ENCODE data around the gene RANBP3. TPM values are rescaled to one million over a fixed set of nuclear protein-coding genes. Genes with fewer than 3 reads are reported as not detected.
"Not testable (repeated sequence)": the region's sequence is repeated elsewhere in the genome, so short reads cannot be mapped to it uniquely, and the experiment has no call there.

The RANBP3 gene, protein sequence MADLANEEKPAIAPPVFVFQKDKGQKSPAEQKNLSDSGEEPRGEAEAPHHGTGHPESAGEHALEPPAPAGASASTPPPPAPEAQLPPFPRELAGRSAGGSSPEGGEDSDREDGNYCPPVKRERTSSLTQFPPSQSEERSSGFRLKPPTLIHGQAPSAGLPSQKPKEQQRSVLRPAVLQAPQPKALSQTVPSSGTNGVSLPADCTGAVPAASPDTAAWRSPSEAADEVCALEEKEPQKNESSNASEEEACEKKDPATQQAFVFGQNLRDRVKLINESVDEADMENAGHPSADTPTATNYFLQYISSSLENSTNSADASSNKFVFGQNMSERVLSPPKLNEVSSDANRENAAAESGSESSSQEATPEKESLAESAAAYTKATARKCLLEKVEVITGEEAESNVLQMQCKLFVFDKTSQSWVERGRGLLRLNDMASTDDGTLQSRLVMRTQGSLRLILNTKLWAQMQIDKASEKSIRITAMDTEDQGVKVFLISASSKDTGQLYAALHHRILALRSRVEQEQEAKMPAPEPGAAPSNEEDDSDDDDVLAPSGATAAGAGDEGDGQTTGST
- total RNA-seq (2021) (43.7 and 44.1 TPM in 2 replicates), Bru-seq, nascent RNA (percentile 73 among the genes with signal in this experiment), BruChase-seq, experiment 1, labeled RNA remaining after a 2-hour chase (percentile 77 among the genes with signal in this experiment), BruChase-seq, experiment 2, labeled RNA remaining after a 6-hour chase (percentile 72 among the genes with signal in this experiment)
- long read RNA-seq, transcript RANBP3-220 (16 exons, 1,783 nt): major isoform, 29 of 72 reads
- long read RNA-seq, transcript RANBP3-201 (16 exons, 1,762 nt): minor isoform, 19 of 72 reads
- long read RNA-seq, partial matches to known transcripts: 1 of 72 reads
- long read RNA-seq, other reads (novel, unspliced or antisense): 16 of 72 reads

DNA sequence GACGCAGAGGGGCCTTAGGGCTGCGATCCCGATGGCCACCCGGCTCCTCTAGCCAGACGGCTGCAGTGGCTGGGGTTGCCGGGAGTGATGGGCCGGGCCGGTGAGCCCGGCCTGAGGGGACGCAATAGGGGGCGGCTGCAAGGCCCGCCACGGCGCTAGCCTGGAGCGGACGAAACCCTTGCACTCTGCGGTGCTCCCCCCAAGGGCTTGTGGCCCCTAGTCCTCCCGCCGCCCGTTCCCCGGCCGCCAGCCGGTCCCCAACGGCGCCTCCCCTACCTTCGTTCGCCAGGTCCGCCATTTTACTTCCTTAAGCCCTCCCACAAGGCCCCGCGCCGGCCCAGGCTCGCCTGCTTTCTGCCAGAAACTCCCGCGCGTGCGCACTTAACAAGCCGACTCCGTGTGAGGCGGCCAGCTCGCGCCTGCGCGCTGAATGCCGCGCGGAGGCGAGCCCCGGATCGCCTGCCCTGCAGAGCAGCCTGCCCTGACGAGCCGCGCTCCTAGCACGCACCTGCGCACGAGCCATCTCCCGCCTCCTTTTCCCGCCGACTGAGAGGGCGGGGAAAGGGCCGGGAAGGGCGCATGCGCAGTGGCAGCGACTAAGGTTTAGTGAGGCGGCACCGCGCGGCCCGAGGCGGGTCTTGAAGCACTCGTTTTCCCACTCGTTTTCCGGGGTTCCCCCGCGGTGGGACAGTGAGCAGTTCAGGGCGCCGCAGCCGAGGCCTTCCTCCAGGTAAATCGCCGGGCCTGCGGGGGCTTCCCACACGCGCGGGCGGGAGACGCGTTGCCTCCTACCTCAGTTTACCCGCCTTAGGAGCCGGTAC is at the start of gene RANBP3:
Gene RANBP3 (minus strand): TSS at position 356 of the 821 bp plus-strand sequence. CDS start 58 bp downstream, at position 298.
- peak within 1 kb of the TSS; percentile 87 for H3K4me3 ChIP-seq
- peak within 1 kb of the TSS; percentile 87 for H2AFZ ChIP-seq
- H4K20me1 ChIP-seq (ENCODE audit: insufficient read depth): peaks cover 18% of the 10 kb centered on the region
- peaks cover 57% of the 10 kb centered on the region for H3K79me2 ChIP-seq (ENCODE audit: low read depth)
- TF ChIP-seq, protein P1, sequence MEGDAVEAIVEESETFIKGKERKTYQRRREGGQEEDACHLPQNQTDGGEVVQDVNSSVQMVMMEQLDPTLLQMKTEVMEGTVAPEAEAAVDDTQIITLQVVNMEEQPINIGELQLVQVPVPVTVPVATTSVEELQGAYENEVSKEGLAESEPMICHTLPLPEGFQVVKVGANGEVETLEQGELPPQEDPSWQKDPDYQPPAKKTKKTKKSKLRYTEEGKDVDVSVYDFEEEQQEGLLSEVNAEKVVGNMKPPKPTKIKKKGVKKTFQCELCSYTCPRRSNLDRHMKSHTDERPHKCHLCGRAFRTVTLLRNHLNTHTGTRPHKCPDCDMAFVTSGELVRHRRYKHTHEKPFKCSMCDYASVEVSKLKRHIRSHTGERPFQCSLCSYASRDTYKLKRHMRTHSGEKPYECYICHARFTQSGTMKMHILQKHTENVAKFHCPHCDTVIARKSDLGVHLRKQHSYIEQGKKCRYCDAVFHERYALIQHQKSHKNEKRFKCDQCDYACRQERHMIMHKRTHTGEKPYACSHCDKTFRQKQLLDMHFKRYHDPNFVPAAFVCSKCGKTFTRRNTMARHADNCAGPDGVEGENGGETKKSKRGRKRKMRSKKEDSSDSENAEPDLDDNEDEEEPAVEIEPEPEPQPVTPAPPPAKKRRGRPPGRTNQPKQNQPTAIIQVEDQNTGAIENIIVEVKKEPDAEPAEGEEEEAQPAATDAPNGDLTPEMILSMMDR (conservative IDR thresholded peaks at IDR 0.05): no peak
- no peak for TF ChIP-seq EZH2 (IDR thresholded peaks at IDR 0.05; ENCODE audit: low read depth)
- no peaks in the 10 kb centered on the region for H3K9me2 ChIP-seq (ENCODE audit: insufficient read depth)
- H3K9me3 ChIP-seq (ENCODE audit: insufficient read depth, low read depth): no peaks in the 10 kb centered on the region
- intact Hi-C loops (cut with micrococcal nuclease; ENCODE audit: unreplicated experiment): no loop called here
- no TSS peak for BruUV-seq (replicated peaks)
- DNase-seq: peak; percentile 89 to 95
- peak within 1 kb of the TSS; percentile 59 for H3K27ac ChIP-seq
- H3K36me3 ChIP-seq (ENCODE audit: low read depth): no peaks in the 10 kb centered on the region
- H3K4me1 ChIP-seq (replicated peaks; ENCODE audit: insufficient read depth): peaks cover 16% of the 10 kb centered on the region
- CTCF ChIA-PET: no interaction called here
- no peaks in the 10 kb centered on the region; the same call in 1 of the 2 replicates for H3F3A ChIP-seq (ENCODE audit: insufficient read depth, low read depth)
- H3K4me2 ChIP-seq: peak within 1 kb of the TSS; percentile 92
- POLR2A ChIA-PET (ENCODE audit: unreplicated experiment): interaction anchor here (0.5 to 0.6 kb wide), 2 partner anchors 79 to 553 kb away, joined by 3 to 7 read pairs; partner anchors contain the start of gene TNFSF9
- no peaks in the 10 kb centered on the region for H3K27me3 ChIP-seq (ENCODE audit: insufficient read depth, low read depth)

DNA sequence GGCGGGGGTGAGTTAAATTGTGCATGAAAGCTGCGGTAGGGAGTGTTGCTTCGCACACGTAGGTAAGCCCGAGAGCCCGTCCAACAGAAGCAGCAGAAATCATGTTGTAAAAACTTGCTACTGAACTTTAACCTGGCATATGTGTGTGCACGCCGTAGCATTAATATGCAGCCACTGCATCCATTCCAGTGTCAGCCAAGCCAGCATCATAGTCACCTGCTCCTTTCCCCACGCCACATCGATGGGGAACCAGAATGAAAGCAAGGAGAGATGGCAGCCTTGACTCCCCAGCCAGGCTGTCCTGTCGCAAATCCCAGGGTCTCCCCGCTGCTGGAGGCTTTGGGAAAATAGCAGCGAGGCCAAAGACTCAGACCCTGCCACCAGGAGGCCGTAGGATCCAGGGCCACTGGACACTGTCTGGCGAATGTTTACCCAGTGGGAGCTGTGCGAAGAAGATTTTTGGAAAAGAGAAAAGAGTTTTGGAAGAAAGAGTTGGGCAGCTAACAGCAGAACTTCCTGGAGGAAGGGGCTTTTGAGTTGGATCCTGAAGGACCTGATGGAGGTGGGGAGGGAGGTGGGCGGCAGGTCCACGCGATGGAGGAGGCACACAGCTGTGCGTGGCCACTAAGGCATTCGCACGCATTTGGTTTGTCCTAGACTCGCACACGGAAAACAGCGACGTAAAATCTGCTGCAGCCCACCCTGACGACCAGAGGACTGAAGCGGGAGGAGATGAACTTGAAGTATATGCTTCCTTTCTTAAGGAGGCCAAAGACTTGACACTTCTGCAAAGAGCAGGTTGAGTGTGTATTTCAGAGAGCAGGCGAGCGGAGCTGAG is 48.7 kb upstream of the RANBP3 start:
- H3K36me3 ChIP-seq (ENCODE audit: low read depth): no peaks in the 10 kb centered on the region
- no peak overlapping the region for H3K4me3 ChIP-seq
- no peaks in the 10 kb centered on the region for H3K27me3 ChIP-seq (ENCODE audit: insufficient read depth, low read depth)
- TF ChIP-seq, protein P1 (conservative IDR thresholded peaks at IDR 0.05): no peak
- TF ChIP-seq EZH2 (IDR thresholded peaks at IDR 0.05; ENCODE audit: low read depth): no peak
- ChIA-PET CTCF (no interaction called here), POLR2A (ENCODE audit: unreplicated experiment) (no interaction called here)
- no peaks in the 10 kb centered on the region for H4K20me1 ChIP-seq (ENCODE audit: insufficient read depth)
- DNase-seq: no peak
- BruUV-seq (replicated peaks): no TSS peak
- intact Hi-C loops (cut with micrococcal nuclease; ENCODE audit: unreplicated experiment): loop anchor here (10.0 kb wide), 1 partner anchor 222 kb away; the partner anchor contains the start of gene NRTN
- peaks cover 7% of the 10 kb centered on the region; the same call in 1 of the 2 replicates for H3K4me1 ChIP-seq (replicated peaks; ENCODE audit: insufficient read depth)
- H3K79me2 ChIP-seq (ENCODE audit: low read depth): no peaks in the 10 kb centered on the region
- no peak overlapping the region for H2AFZ ChIP-seq
- H3F3A ChIP-seq (ENCODE audit: insufficient read depth, low read depth): peaks cover 13% of the 10 kb centered on the region
- no peaks in the 10 kb centered on the region for H3K9me2 ChIP-seq (ENCODE audit: insufficient read depth)
- peaks cover 4% of the 10 kb centered on the region; the same call in 1 of the 2 replicates for H3K9me3 ChIP-seq (ENCODE audit: insufficient read depth, low read depth)
- no peak overlapping the region for H3K27ac ChIP-seq
- no peak overlapping the region for H3K4me2 ChIP-seq

DNA sequence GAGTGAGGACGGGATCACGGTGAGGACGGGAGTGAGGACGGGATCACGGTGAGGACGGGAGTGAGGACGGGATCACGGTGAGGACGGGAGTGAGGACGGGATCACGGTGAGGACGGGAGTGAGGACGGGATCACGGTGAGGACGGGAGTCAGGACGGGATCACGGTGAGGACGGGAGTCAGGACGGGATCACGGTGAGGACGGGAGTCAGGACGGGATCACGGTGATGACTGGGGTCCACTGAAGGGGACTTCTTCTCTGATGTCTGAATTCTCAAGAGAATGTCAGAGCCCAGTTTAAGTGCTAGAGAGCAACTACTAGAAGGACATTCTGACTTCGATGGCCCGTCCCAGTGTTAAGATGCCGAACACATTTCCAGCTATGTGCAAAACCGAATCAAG is 46.8 kb upstream of the RANBP3 start:
- DNase-seq; H3K27ac ChIP-seq; BruUV-seq (replicated peaks); POLR2A ChIA-PET (ENCODE audit: unreplicated experiment); H3K4me1 ChIP-seq (replicated peaks; ENCODE audit: insufficient read depth); H3K36me3 ChIP-seq (ENCODE audit: low read depth); H3K9me2 ChIP-seq (ENCODE audit: insufficient read depth); H3K9me3 ChIP-seq (ENCODE audit: insufficient read depth, low read depth); CTCF ChIA-PET; H3K4me2 ChIP-seq; H3K79me2 ChIP-seq (ENCODE audit: low read depth); H4K20me1 ChIP-seq (ENCODE audit: insufficient read depth); H3K4me3 ChIP-seq; H3K27me3 ChIP-seq (ENCODE audit: insufficient read depth, low read depth); H2AFZ ChIP-seq; H3F3A ChIP-seq (ENCODE audit: insufficient read depth, low read depth): not testable (repeated sequence)
- intact Hi-C loops (cut with micrococcal nuclease; ENCODE audit: unreplicated experiment): loop anchor here (10.0 kb wide), 1 partner anchor 220 kb away; the partner anchor contains the start of gene NRTN

Data from PC-9 (cell line).